K562 (cell line): Measurements from ENCODE around the gene RIN3. TPM values are rescaled to one million over a fixed set of nuclear protein-coding genes. Genes with fewer than 3 reads are reported as not detected.

Experiments used
- ATAC-seq: fragments of 200-7000 bp; cut with Tn5 transposase; 3 replicates; pipeline ENCODE4 v1.9.1; 2020; ENCODE audit warnings: moderate library complexity
- BruUV-seq: library from RNA; stranded (reverse); fragments of 400-500 nt; replicated peaks from 2 replicates; lab custom pipeline; 2021; lab: Mats Ljungman, UMichigan
- CTCF ChIA-PET: fragments of 300-600 bp; formaldehyde crosslinking; extraction: SDS; loops from one replicate; lab custom pipeline; 2021; ENCODE audit warnings: low intra/inter-chr PET ratio; lab: Yijun Ruan, JAX
- POLR2A ChIA-PET: fragments of 300-600, 350-650 bp; sonication (Branson Sonifier 250); formaldehyde crosslinking; extraction: SDS; loops from one replicate; lab custom pipeline; 2021; ENCODE audit warnings: antibody characterized with exemption, inconsistent platforms; lab: Yijun Ruan, JAX
- DNase-seq, 4 experiments: peaks; one replicate each; pipeline versions ENCODE4 v3.0.0 to v3.0.0-alpha.2; 2011 to 2018; ENCODE audit warnings: low spot score in 3 of 4, mixed read lengths in 3 of 4; ENCODE audit errors: extremely low read depth in 1 of 4
- FAIRE-seq: peaks from 2 replicates; lab custom pipeline; 2011; peaks lifted over from hg19 to GRCh38; lab: Jason Lieb, UNC
- H2AFZ ChIP-seq: 2 replicates; pipeline ENCODE4 v1.6.0; 2011; ENCODE audit warnings: low read depth, low read length, control low read depth, inconsistent platforms
- H3K27ac ChIP-seq: fragments of 200-600 bp; 3 replicates; pipeline ENCODE4 v1.8.0; 2011; ENCODE audit warnings: low read depth, mild to moderate bottlenecking, control low read depth, inconsistent platforms, low read length, moderate library complexity, mixed read lengths; ENCODE audit errors: extremely low read depth
- H3K27me3 ChIP-seq, 2 experiments: fragments of 300-600 bp in 1 of 2; 2 replicates in 1 of 2; 3 replicates in 1 of 2; pipeline versions ENCODE4 v1.6.0 to v1.8.0; 2011; ENCODE audit warnings: inconsistent platforms in 2 of 2, low read length in 2 of 2, mild to moderate bottlenecking in 1 of 2, mixed read lengths in 1 of 2, moderate library complexity in 1 of 2; ENCODE audit not compliant: control insufficient read depth in 2 of 2, insufficient read depth in 2 of 2
- H3K36me3 ChIP-seq: fragments of 300-600 bp; 3 replicates; pipeline ENCODE4 v1.8.0; 2011; ENCODE audit warnings: mild to moderate bottlenecking, low read length, inconsistent platforms; ENCODE audit not compliant: control insufficient read depth, insufficient read depth
- H3K4me1 ChIP-seq, 2 experiments: fragments of 200-600 bp in 1 of 2; replicated peaks in 1 of 2; 2 replicates in 1 of 2; 3 replicates in 1 of 2; pipeline versions ENCODE4 v1.5.1 to v1.8.0; 2011; ENCODE audit warnings: inconsistent platforms in 2 of 2, low read length in 2 of 2, mild to moderate bottlenecking in 1 of 2, mixed read lengths in 1 of 2, moderate library complexity in 1 of 2; ENCODE audit not compliant: control insufficient read depth in 2 of 2, insufficient read depth in 2 of 2
- H3K4me2 ChIP-seq: 2 replicates; pipeline ENCODE4 v1.6.1; 2011; ENCODE audit warnings: low read length, control low read depth, inconsistent platforms, mixed read lengths; ENCODE audit not compliant: insufficient read depth
- H3K4me3 ChIP-seq: fragments of 200-600 bp; sonication (generic), shearing (Covaris generic); 2 replicates; pipeline ENCODE4 v1.5.1; 2016; ENCODE audit warnings: control low read depth, inconsistent platforms
- H3K79me2 ChIP-seq: fragments of 200-600 bp; 3 replicates; pipeline ENCODE4 v1.8.0; 2011; ENCODE audit warnings: low read length, inconsistent platforms; ENCODE audit not compliant: control insufficient read depth, insufficient read depth
- H3K9ac ChIP-seq, 2 experiments: 2 replicates each; pipeline versions ENCODE4 v1.6.0 to v1.6.1; 2011; ENCODE audit warnings: low read depth in 2 of 2, low read length in 2 of 2, control low read depth in 1 of 2, inconsistent platforms in 1 of 2, mild to moderate bottlenecking in 1 of 2, mixed read lengths in 1 of 2; ENCODE audit not compliant: insufficient read depth in 1 of 2
- H3K9me1 ChIP-seq: one replicate; pipeline ENCODE4 v1.6.0; 2011; ENCODE audit warnings: inconsistent platforms, mild to moderate bottlenecking, low read length, moderate library complexity; ENCODE audit not compliant: control insufficient read depth, insufficient read depth
- H3K9me3 ChIP-seq: replicated peaks from 2 replicates; pipeline ENCODE4 v1.5.1; 2011; ENCODE audit warnings: low read depth, low read length, inconsistent platforms; ENCODE audit not compliant: control insufficient read depth, insufficient read depth
- H4K20me1 ChIP-seq: replicated peaks from 2 replicates; pipeline ENCODE4 v1.6.1; 2011; ENCODE audit warnings: low read length, inconsistent platforms, mixed read lengths; ENCODE audit not compliant: control insufficient read depth, insufficient read depth
- BRD4 ChIP-seq: fragments of 200-600 bp; sonication (generic); IDR thresholded peaks from 2 replicates; pipeline ENCODE4 v1.6.1; 2017; ENCODE audit warnings: inconsistent platforms
- ETS1 ChIP-seq: conservative IDR thresholded peaks from 2 replicates; pipeline ENCODE4 v1.6.1; 2011; ENCODE audit warnings: low read depth, mild to moderate bottlenecking, low read length; ENCODE audit not compliant: control insufficient read depth
- HDAC3 ChIP-seq: fragments of 450-650 bp; IDR thresholded peaks from 2 replicates; pipeline ENCODE4 v1.6.1; 2018; ENCODE audit warnings: borderline replicate concordance, mild to moderate bottlenecking, moderate library complexity; ENCODE audit not compliant: partially characterized antibody
- KLF16 ChIP-seq: IDR thresholded peaks from 2 replicates; pipeline ENCODE4 v1.6.1; 2016; ENCODE audit warnings: antibody characterized with exemption
- KLF6 ChIP-seq: fragments of 250-450 bp; sonication (Bioruptor Pico); IDR thresholded peaks from 2 replicates; pipeline ENCODE4 v1.4.0; 2020; ENCODE audit warnings: mild to moderate bottlenecking, moderate library complexity, borderline replicate concordance
- NCOA2 ChIP-seq, 2 experiments: fragments of 450-650 bp; IDR thresholded peaks; 2 replicates each; pipeline ENCODE4 v1.6.1; 2018; ENCODE audit warnings: mild to moderate bottlenecking in 2 of 2, moderate library complexity in 1 of 2; ENCODE audit not compliant: partially characterized antibody in 2 of 2
- NONO ChIP-seq, 2 experiments: fragments of 200-400 bp in 1 of 2; fragments of 450-650 bp in 1 of 2; formaldehyde crosslinking in 1 of 2; IDR thresholded peaks; 2 replicates each; pipeline ENCODE4 v1.6.1; 2017; ENCODE audit warnings: low read depth in 2 of 2, mild to moderate bottlenecking in 2 of 2, moderate library complexity in 2 of 2, low read length in 1 of 2
- PRPF4 ChIP-seq: fragments of 200-400 bp; formaldehyde crosslinking; IDR thresholded peaks from one replicate; pipeline ENCODE4 v1.6.1; 2017; ENCODE audit warnings: low read length, low read depth, mild to moderate bottlenecking; ENCODE audit not compliant: insufficient read depth, poor library complexity, severe bottlenecking
- RHOXF2B ChIP-seq: fragments of 250-450 bp; sonication (Bioruptor Pico); conservative IDR thresholded peaks from 2 replicates; pipeline ENCODE4 v1.5.1; 2021
- SIN3A ChIP-seq, 2 experiments: fragments of 150-350 bp in 1 of 2; IDR thresholded peaks; 2 replicates each; pipeline ENCODE4 v1.6.1; 2011 to 2016; ENCODE audit warnings: borderline replicate concordance in 2 of 2, low read depth in 2 of 2, low read length in 2 of 2, mild to moderate bottlenecking in 2 of 2, moderate library complexity in 2 of 2; ENCODE audit not compliant: control insufficient read depth in 1 of 2
- SP2 ChIP-seq: IDR thresholded peaks from 2 replicates; pipeline ENCODE4 v1.6.1; 2011; ENCODE audit warnings: mild to moderate bottlenecking, low read depth, low read length, moderate library complexity; ENCODE audit not compliant: poor library complexity, severe bottlenecking; ENCODE audit errors: extremely low read depth
- XRCC4 ChIP-seq: IDR thresholded peaks from one replicate; pipeline ENCODE4 v1.6.1; 2011; ENCODE audit not compliant: insufficient read depth, insufficient read length; ENCODE audit errors: extremely low read depth
- ZBTB34 ChIP-seq: fragments of 250-450 bp; sonication (Bioruptor Pico); IDR thresholded peaks from 2 replicates; pipeline ENCODE4 v1.8.0; 2021; ENCODE audit warnings: mild to moderate bottlenecking, moderate library complexity
- ZNF12 ChIP-seq: sonication (generic); formaldehyde crosslinking; IDR thresholded peaks from 2 replicates; pipeline ENCODE4 v1.4.0; 2020; ENCODE audit warnings: mild to moderate bottlenecking, missing genetic modification reagents
- ZNF311 ChIP-seq: fragments of 250-450 bp; sonication (Bioruptor Pico); IDR thresholded peaks from 2 replicates; pipeline ENCODE4 v1.4.0; 2020; ENCODE audit warnings: mild to moderate bottlenecking, moderate library complexity
- ZNF445 ChIP-seq: fragments of 250-450 bp; sonication (Bioruptor Pico); IDR thresholded peaks from 2 replicates; pipeline ENCODE4 v1.4.0; 2020; ENCODE audit warnings: low read depth, mild to moderate bottlenecking, moderate library complexity
- WGBS: fragments of 100-300 bp; shearing (Covaris generic); methylation state at CpG from one replicate; pipeline ENCODE4 v1.1.6; 2016; ENCODE audit warnings: low coverage, mixed read lengths; ENCODE audit not compliant: insufficient coverage; ENCODE audit errors: missing lambda C conversion rate; 5-methylcytosine and 5-hydroxymethylcytosine counted together
- in situ Hi-C: fragments of 300-500 bp; cut with MboI; formaldehyde crosslinking; loops from 4 replicates; pipeline ENCODE4 v1.15.0; 2018; ENCODE audit warnings: inconsistent platforms, mixed read lengths
- intact Hi-C: fragments of 100-400 bp; cut with micrococcal nuclease; formaldehyde crosslinking; loops from 2 replicates; pipeline ENCODE4 v1.14.2; 2022
- polyA plus RNA-seq, 8 experiments: library from polyadenylated mRNA; depleted of rRNA in 4 of 8; stranded (reverse) in 5 of 8; unstranded in 3 of 8; fragments of >200 nt; fragmentation: Nextera tagmentation in 2 of 8; fragmentation: Illumina TruSeq in 1 of 8; extraction: Ambion mirVana in 2 of 8; extraction: Trizol in 1 of 8; gene quantifications; 2 replicates each; pipeline versions ENCODE4 v1.2.1 to v1.2.3, GENCODE V29; 2011 to 2014; ENCODE audit warnings: inconsistent platforms in 1 of 8, missing spikeins in 1 of 8
- total RNA-seq, 7 experiments: library from RNA; depleted of rRNA in 6 of 7; stranded (reverse); fragments of >200 nt in 6 of 7; fragmentation: Illumina TruSeq in 2 of 7; extraction: Trizol in 2 of 7; gene quantifications; 2 replicates each; pipeline versions ENCODE4 v1.2.1 to v1.2.3, GENCODE V29; 2011 to 2021; ENCODE audit warnings: low replicate concordance in 1 of 7
- TF ChIP-seq, protein P1 (sequence below): IDR thresholded peaks from 2 replicates; pipeline ENCODE4 v1.6.1; 2011; ENCODE audit not compliant: insufficient read length; ENCODE audit errors: extremely low read depth

Gene RIN3
- total and polyA plus RNA-seq, 9 of the 15 experiments (the other 6 are each of a cell fraction or from before 2014, with no cell fraction given): 0.01 to 0.49 (median 0.08) TPM; not detected in 5

DNA sequence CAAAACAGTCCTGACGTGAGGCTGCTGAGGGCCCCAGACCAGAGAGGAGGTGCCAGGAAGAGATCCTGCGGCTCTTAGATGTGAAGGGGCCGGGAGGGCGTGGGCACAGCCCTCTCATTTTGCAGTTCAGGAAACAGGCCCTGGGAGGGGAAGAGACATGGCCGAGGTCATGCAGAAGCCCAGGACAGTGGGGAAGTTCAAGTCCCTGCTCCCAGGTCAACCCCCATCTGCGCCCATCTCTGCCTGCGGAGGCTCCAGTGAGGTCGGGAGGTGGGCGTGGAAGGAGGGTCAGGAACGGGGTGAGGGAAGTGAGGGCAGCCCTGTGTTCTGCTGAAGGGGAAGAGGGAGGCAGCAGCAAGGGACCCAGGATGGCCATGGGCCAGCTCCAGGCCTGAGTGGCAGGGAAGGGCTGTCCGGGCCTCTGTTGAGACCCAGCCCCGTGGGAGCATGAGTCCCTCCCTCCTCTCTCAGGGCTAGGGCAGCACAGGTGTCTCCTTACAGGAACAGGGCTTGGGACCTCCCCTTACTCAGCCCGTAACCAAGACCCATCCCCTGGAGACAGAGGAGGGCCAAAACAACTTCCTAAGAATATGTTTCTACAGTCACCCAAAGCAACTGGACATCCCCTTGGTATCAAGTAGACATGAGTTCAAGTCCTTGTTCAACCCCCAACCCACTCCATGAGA, 144.0 kb downstream of the RIN3 start:
- H3K27me3 ChIP-seq: peaks cover 0 to 16% of the 10 kb centered on the region in 2 experiments; a peak in 2 of 5 replicates
- in situ Hi-C loops: no loop called here
- no peak overlapping the region for H3K4me2 ChIP-seq
- BruUV-seq: no TSS peak
- no peak for FAIRE-seq
- WGBS: 13% methylated on average over 10 of the region's 13 CpGs
- H2AFZ ChIP-seq: no peak overlapping the region
- H3K27ac ChIP-seq: no peak overlapping the region
- no peak for ATAC-seq
- no peaks in the 10 kb centered on the region for H3K36me3 ChIP-seq
- TF ChIP-seq SIN3A (IDR thresholded peaks at IDR 0.05; ENCODE audit: borderline replicate concordance in 2 of 2, control insufficient read depth in 1 of 2, low read depth in 2 of 2, low read length in 2 of 2) (no peak), KLF6 (CRISPR knock-in tag) (no peak), RHOXF2B (CRISPR knock-in tag) (no peak), KLF16 (no peak), XRCC4 (no peak), ZNF445 (CRISPR knock-in tag) (no peak), ZNF311 (CRISPR knock-in tag) (no peak), NCOA2 (IDR thresholded peaks at IDR 0.05; ENCODE audit: partially characterized antibody in 2 of 2) (no peak), ETS1 (no peak), ZNF12 (CRISPR knock-in tag) (no peak), SP2 (no peak), ZBTB34 (CRISPR knock-in tag) (no peak), HDAC3 (no peak), BRD4 (no peak), NONO (IDR thresholded peaks at IDR 0.05; ENCODE audit: low read depth in 2 of 2, low read length in 1 of 2) (no peak), PRPF4 (no peak)
- TF ChIP-seq, protein P1, sequence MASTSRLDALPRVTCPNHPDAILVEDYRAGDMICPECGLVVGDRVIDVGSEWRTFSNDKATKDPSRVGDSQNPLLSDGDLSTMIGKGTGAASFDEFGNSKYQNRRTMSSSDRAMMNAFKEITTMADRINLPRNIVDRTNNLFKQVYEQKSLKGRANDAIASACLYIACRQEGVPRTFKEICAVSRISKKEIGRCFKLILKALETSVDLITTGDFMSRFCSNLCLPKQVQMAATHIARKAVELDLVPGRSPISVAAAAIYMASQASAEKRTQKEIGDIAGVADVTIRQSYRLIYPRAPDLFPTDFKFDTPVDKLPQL: no peak
- no peak overlapping the region; a peak in 1 of 4 replicates for H3K9ac ChIP-seq
- H3K9me1 ChIP-seq: no peaks in the 10 kb centered on the region
- no peaks in the 10 kb centered on the region for H4K20me1 ChIP-seq
- POLR2A ChIA-PET: no interaction called here
- no peak for DNase-seq
- no peaks in the 10 kb centered on the region for H3K9me3 ChIP-seq
- CTCF ChIA-PET: no interaction called here
- no peak overlapping the region for H3K4me3 ChIP-seq
- intact Hi-C loops: no loop called here
- peaks cover 0 to 11% of the 10 kb centered on the region in 2 experiments; a peak in 3 of 5 replicates for H3K4me1 ChIP-seq
- no peaks in the 10 kb centered on the region for H3K79me2 ChIP-seq
